Fibroblast of lung (primary cell): ENCODE measurements around the gene HHAT.

Experiments used
- CTCF ChIP-seq, 2 donors: IDR thresholded peaks in 1 of 2; conservative IDR thresholded peaks in 1 of 2; 1 replicate in 1 of 2; 2 replicates in 1 of 2; pipeline ENCODE4 v1.5.1; 2011 to 2012; ENCODE audit warnings: low read length in 2 of 2, control low read depth in 1 of 2, inconsistent platforms in 1 of 2, low read depth in 1 of 2, mild to moderate bottlenecking in 1 of 2
- EZH2 ChIP-seq: IDR thresholded peaks from 2 replicates; pipeline ENCODE4 v1.5.1; 2012; ENCODE audit warnings: low read length, control low read depth, mild to moderate bottlenecking; ENCODE audit errors: missing control alignments

GRCh38 chr1:210381934-210382333 is 53.2 kb downstream of the HHAT start:
- TF ChIP-seq CTCF (conservative IDR thresholded peaks at IDR 0.05 in 1 of 2, IDR thresholded peaks at IDR 0.05 in 1 of 2; ENCODE audit: low read depth in 1 of 2, low read length in 2 of 2) (no peak), EZH2 (no peak)
